ENCODE measurements around the gene SF3A2. TPM values are rescaled to one million over a fixed set of nuclear protein-coding genes. Genes with fewer than 3 reads are reported as not detected.
A peak's percentile ranks its signal among the peaks of the same experiment; 100 is the strongest.

Gene SF3A2
- total RNA-seq, 5 donors from 2014 or later (not counting 1 experiment from before 2014, with no cell fraction given), result 130 to 172 (median 161) TPM

DNA sequence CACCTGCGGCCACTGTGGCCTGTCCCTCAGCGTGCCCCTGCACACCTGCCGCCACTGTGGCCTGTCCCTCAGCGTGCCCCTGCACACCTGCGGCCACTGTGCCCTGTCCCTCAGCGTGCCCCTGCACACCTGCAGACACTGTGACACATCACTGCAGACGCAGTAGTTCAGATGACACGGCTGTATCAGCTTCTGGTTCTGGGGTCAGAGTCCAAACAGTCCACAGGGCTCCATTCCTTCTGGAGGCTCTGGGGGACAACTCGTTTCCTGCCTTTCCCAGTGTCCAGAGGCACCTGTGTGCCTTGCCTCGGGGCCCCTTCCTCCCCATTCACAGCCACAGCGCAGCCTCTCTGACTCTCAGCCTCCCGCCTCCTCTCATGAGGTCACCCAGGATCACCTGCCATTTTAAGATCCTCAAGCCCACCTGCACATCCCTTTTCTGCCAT, 5.5 kb downstream of the SF3A2 start:
- Histone ChIP-seq H3K9me3 (no peaks in the 10 kb centered on the region), H3K36me3 (ENCODE audit: control insufficient read depth in 2 of 2, extremely low read depth in 1 of 2, insufficient read depth in 1 of 2, low read length in 1 of 2) (peaks cover 17 to 55% of the 10 kb centered on the region in 2 donors), H3K4me3 (ENCODE audit: control insufficient read depth in 1 of 2, extremely low read depth in 1 of 2, low read length in 1 of 2) (no peak overlapping the region), H3K27ac (ENCODE audit: low read length) (no peak overlapping the region), H3K4me1 (ENCODE audit: control insufficient read depth in 1 of 2, extremely low read depth in 1 of 2, insufficient read depth in 2 of 2, low read length in 2 of 2) (peaks cover 30 to 72% of the 10 kb centered on the region in 2 experiments), H3K27me3 (replicated peaks in 1 of 2; ENCODE audit: control insufficient read depth in 2 of 2, extremely low read depth in 1 of 2, insufficient read depth in 2 of 2, low read length in 1 of 2) (peaks cover 0 to 8% of the 10 kb centered on the region in 2 experiments)
- POLR2A ChIA-PET, result no interaction called here
- Mint-ChIP-seq H3K27me3 (no peaks in the 10 kb centered on the region), H3K27ac (peak overlapping the region; percentile 16 to 62), H3K9me3 (no peaks in the 10 kb centered on the region), H3K4me3 (peak overlapping the region; percentile 21 to 94 (median 32)), H3K36me3 (peaks cover 22% of the 10 kb centered on the region), H3K4me1 (peaks cover 53 to 57% (median 55%) of the 10 kb centered on the region in 3 donors)
- WGBS (ENCODE audit: insufficient coverage), result 94% methylated on average over 11 of the region's 12 CpGs
- CTCF ChIA-PET, result no interaction called here
- DNase-seq, result no peak
- no peak for ATAC-seq (replicated peaks in 1 of 4)

DNA sequence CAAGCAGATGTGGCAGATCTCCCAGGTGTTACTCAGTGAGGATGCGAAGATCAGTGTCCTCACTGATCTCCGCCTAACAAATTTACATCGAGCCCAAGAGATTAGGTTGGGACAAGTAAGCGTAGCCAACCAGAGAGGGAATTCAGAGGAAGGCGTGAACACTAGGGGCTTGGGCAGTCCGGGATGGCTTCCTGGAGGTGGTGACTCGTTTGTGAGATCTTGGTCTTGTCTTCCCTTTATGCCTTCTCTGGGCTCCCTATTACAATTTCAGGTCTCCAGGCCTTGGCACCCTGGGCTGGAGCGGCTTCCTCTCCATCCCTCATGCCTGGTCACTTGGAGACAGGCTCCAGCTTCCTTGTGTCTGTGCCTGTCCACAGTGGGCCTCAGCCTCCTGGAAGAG, 6.2 kb downstream of the SF3A2 start:
- no peak overlapping the region for H3K27ac Mint-ChIP-seq
- peaks cover 22% of the 10 kb centered on the region for H3K36me3 Mint-ChIP-seq
- Histone ChIP-seq H3K9me3 (no peaks in the 10 kb centered on the region), H3K4me1 (ENCODE audit: control insufficient read depth in 1 of 2, extremely low read depth in 1 of 2, insufficient read depth in 2 of 2, low read length in 2 of 2) (peaks cover 27 to 65% of the 10 kb centered on the region in 2 experiments), H3K27me3 (replicated peaks in 1 of 2; ENCODE audit: control insufficient read depth in 2 of 2, extremely low read depth in 1 of 2, insufficient read depth in 2 of 2, low read length in 1 of 2) (peaks cover 0 to 8% of the 10 kb centered on the region in 2 experiments), H3K4me3 (ENCODE audit: control insufficient read depth in 1 of 2, extremely low read depth in 1 of 2, low read length in 1 of 2) (no peak overlapping the region), H3K27ac (ENCODE audit: low read length) (no peak overlapping the region), H3K36me3 (ENCODE audit: control insufficient read depth in 2 of 2, extremely low read depth in 1 of 2, insufficient read depth in 1 of 2, low read length in 1 of 2) (peaks cover 17 to 60% of the 10 kb centered on the region in 2 donors)
- peaks cover 48 to 52% (median 50%) of the 10 kb centered on the region in 3 donors for H3K4me1 Mint-ChIP-seq
- ChIA-PET POLR2A (no interaction called here), CTCF (interaction anchor here in 1 of 2 donors (0.5 kb wide), 1 partner anchor 87 kb away, joined by 3 read pairs; no protein-coding TSS in a partner anchor)
- ATAC-seq (replicated peaks in 1 of 4), result no peak
- H3K9me3 Mint-ChIP-seq, result no peaks in the 10 kb centered on the region
- 97% methylated on average over 7 of the region's 8 CpGs for WGBS (ENCODE audit: insufficient coverage)
- no peak for DNase-seq
- no peaks in the 10 kb centered on the region for H3K27me3 Mint-ChIP-seq
- peak overlapping the region in 2 of 3 donors; percentile 28 to 94 for H3K4me3 Mint-ChIP-seq

DNA sequence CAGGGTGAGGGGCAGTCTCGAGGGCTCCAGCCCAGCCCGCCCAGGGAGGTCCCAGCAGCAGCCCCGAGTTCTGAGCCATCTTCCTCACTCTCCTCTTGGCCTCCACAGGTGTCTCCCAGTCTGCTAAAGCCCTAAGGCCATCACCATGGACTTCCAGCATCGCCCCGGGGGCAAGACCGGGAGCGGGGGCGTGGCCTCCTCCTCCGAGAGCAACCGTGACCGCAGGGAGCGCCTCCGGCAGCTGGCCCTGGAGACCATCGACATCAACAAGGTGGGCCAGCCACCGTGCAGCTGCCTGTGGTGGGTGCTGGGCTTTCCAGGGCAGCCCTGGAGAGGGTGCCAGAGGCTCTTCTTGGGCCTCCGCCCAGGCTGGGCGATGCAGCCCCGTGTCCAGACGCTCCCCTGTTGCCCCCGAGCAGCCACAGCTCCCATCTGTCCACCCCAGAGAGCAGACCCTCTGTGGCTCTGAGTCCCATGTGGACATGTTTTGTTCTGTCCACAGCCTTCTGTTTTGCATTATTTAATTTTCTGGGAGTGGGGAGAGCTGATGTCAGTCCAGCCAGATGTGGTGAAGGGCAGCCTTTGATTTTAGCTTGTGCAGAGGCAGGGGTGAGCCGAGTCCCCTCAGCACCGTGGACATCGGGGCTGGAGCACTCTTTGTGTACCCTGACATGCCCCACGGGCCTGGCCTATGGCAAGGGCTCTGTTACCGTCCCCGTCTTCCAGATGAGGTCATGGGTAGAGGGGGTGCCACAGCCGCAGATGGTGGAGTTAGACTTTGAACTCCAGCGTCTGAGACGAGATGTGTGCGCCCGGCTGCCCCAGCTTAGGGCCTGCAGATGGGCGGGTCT, 6.9 kb downstream of the SF3A2 start:
- no peak overlapping the region for H3K27ac Mint-ChIP-seq
- no peak overlapping the region for H3K4me3 Mint-ChIP-seq
- peaks cover 22% of the 10 kb centered on the region for H3K36me3 Mint-ChIP-seq
- H3K27me3 Mint-ChIP-seq, result no peaks in the 10 kb centered on the region
- Histone ChIP-seq H3K36me3 (ENCODE audit: control insufficient read depth in 2 of 2, extremely low read depth in 1 of 2, insufficient read depth in 1 of 2, low read length in 1 of 2) (peaks cover 17 to 64% of the 10 kb centered on the region in 2 donors), H3K4me1 (ENCODE audit: control insufficient read depth in 1 of 2, extremely low read depth in 1 of 2, insufficient read depth in 2 of 2, low read length in 2 of 2) (peaks cover 22 to 60% of the 10 kb centered on the region in 2 experiments), H3K27ac (ENCODE audit: low read length) (no peak overlapping the region), H3K4me3 (ENCODE audit: control insufficient read depth in 1 of 2, extremely low read depth in 1 of 2, low read length in 1 of 2) (no peak overlapping the region), H3K27me3 (replicated peaks in 1 of 2; ENCODE audit: control insufficient read depth in 2 of 2, extremely low read depth in 1 of 2, insufficient read depth in 2 of 2, low read length in 1 of 2) (peaks cover 0 to 8% of the 10 kb centered on the region in 2 experiments), H3K9me3 (no peaks in the 10 kb centered on the region)
- no peak for DNase-seq
- peaks cover 41 to 45% (median 44%) of the 10 kb centered on the region in 3 donors for H3K4me1 Mint-ChIP-seq
- ATAC-seq (replicated peaks in 1 of 4), result no peak
- ChIA-PET POLR2A (no interaction called here), CTCF (interaction anchor here (0.5 to 0.6 kb wide), 2 partner anchors 29 to 87 kb away, joined by 3 read pairs; no protein-coding TSS in a partner anchor)
- no peaks in the 10 kb centered on the region for H3K9me3 Mint-ChIP-seq
- 93% methylated on average over 28 of the region's 32 CpGs for WGBS (ENCODE audit: insufficient coverage)

DNA sequence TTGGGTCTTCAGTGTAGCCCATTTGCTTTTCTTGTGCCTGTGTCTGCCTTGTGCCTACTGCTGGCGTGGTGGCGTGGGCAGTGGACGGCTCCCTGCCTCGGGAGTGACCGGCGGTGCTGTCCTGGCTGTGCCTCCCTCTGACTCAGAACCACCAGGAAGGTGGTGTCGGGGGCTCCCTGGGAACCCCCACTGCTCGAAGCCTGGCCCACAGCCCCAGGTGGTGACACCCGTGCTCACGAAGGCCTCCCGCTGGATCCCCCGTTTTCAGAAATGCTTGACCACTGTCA, 7.4 kb downstream of the SF3A2 start:
- Histone ChIP-seq H3K27me3 (replicated peaks in 1 of 2; ENCODE audit: control insufficient read depth in 2 of 2, extremely low read depth in 1 of 2, insufficient read depth in 2 of 2, low read length in 1 of 2) (peaks cover 0 to 11% of the 10 kb centered on the region in 2 experiments), H3K9me3 (no peaks in the 10 kb centered on the region), H3K36me3 (ENCODE audit: control insufficient read depth in 2 of 2, extremely low read depth in 1 of 2, insufficient read depth in 1 of 2, low read length in 1 of 2) (peaks cover 17 to 64% of the 10 kb centered on the region in 2 donors), H3K4me1 (ENCODE audit: control insufficient read depth in 1 of 2, extremely low read depth in 1 of 2, insufficient read depth in 2 of 2, low read length in 2 of 2) (peaks cover 17 to 54% of the 10 kb centered on the region in 2 experiments), H3K4me3 (ENCODE audit: control insufficient read depth in 1 of 2, extremely low read depth in 1 of 2, low read length in 1 of 2) (no peak overlapping the region), H3K27ac (ENCODE audit: low read length) (no peak overlapping the region)
- Mint-ChIP-seq H3K4me3 (no peak overlapping the region), H3K36me3 (peaks cover 22% of the 10 kb centered on the region), H3K9me3 (no peaks in the 10 kb centered on the region), H3K4me1 (peaks cover 36 to 39% (median 38%) of the 10 kb centered on the region in 3 donors), H3K27me3 (no peaks in the 10 kb centered on the region), H3K27ac (no peak overlapping the region)
- POLR2A ChIA-PET, result no interaction called here
- CTCF ChIA-PET, result interaction anchor here in 1 of 2 donors (0.6 kb wide), 1 partner anchor 28 kb away, joined by 3 read pairs; no protein-coding TSS in a partner anchor
- no peak for ATAC-seq (replicated peaks in 1 of 4)
- 92% methylated on average over 12 of the region's 12 CpGs for WGBS (ENCODE audit: insufficient coverage)
- DNase-seq, result no peak

DNA sequence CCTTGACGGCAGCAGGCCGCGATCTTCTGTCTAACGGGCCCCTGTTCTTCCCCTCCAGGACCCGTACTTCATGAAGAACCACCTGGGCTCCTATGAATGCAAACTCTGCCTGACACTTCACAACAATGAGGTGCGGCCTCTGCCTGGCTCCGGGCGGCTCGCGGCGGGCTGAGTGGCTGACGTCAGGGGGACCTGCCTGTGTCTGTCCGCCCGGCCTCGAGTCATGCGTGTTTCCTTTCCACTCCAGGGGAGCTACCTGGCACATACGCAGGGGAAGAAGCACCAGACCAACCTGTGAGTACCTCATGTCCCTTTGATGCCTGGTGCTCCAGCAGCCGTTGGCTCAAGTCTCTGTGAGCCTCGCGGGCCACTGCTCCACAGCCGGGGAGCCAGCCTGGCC, 7.9 kb downstream of the SF3A2 start:
- H3K4me1 Mint-ChIP-seq, result peaks cover 31 to 36% (median 34%) of the 10 kb centered on the region in 3 donors

DNA sequence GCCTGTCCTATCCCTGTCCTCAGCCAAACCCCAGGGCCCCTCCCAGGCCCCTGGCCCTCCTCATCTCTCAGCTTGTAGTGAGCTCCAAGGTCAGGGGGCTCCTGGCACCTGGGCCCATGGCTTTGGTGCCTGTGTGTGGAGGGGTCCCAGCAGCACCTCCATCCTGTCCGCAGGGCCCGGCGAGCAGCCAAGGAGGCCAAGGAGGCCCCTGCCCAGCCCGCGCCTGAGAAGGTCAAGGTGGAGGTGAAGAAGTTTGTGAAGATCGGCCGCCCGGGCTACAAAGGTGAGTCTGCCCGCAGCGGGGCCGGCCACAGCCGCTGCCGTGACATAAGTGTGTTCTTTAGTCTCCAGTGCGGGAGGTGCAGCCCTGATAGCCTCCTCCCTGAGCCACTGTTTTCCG, 8.6 kb downstream of the SF3A2 start:
- peaks cover 9 to 54% of the 10 kb centered on the region in 2 experiments for H3K4me1 ChIP-seq (ENCODE audit: control insufficient read depth in 1 of 2, extremely low read depth in 1 of 2, insufficient read depth in 2 of 2, low read length in 2 of 2)
- H3K9me3 ChIP-seq, result no peaks in the 10 kb centered on the region
- ChIA-PET POLR2A (no interaction called here), CTCF (no interaction called here)
- peaks cover 17 to 64% of the 10 kb centered on the region in 2 donors for H3K36me3 ChIP-seq (ENCODE audit: control insufficient read depth in 2 of 2, extremely low read depth in 1 of 2, insufficient read depth in 1 of 2, low read length in 1 of 2)
- 96% methylated on average over 15 of the region's 15 CpGs for WGBS (ENCODE audit: insufficient coverage)
- Mint-ChIP-seq H3K36me3 (peaks cover 18% of the 10 kb centered on the region), H3K27me3 (peaks cover 0 to 4% of the 10 kb centered on the region in 2 donors), H3K9me3 (no peaks in the 10 kb centered on the region), H3K27ac (no peak overlapping the region), H3K4me1 (peaks cover 25 to 32% (median 26%) of the 10 kb centered on the region in 3 donors), H3K4me3 (no peak overlapping the region)
- no peak for DNase-seq
- no peak overlapping the region for H3K27ac ChIP-seq (ENCODE audit: low read length)
- H3K27me3 ChIP-seq (replicated peaks in 1 of 2; ENCODE audit: control insufficient read depth in 2 of 2, extremely low read depth in 1 of 2, insufficient read depth in 2 of 2, low read length in 1 of 2), result peaks cover 0 to 23% of the 10 kb centered on the region in 2 experiments
- ATAC-seq (replicated peaks in 1 of 4), result no peak
- H3K4me3 ChIP-seq (ENCODE audit: control insufficient read depth in 1 of 2, extremely low read depth in 1 of 2, low read length in 1 of 2), result no peak overlapping the region

More for the DNA sequence above, 7.9 kb downstream of the SF3A2 start:
- ChIA-PET POLR2A (no interaction called here), CTCF (no interaction called here)
- H3K4me3 Mint-ChIP-seq, result no peak overlapping the region
- H3K27ac Mint-ChIP-seq, result no peak overlapping the region
- H3K9me3 Mint-ChIP-seq, result no peaks in the 10 kb centered on the region
- no peaks in the 10 kb centered on the region for H3K27me3 Mint-ChIP-seq
- peaks cover 21% of the 10 kb centered on the region for H3K36me3 Mint-ChIP-seq
- ATAC-seq (replicated peaks in 1 of 4) (no peak), DNase-seq (no peak)
- WGBS (ENCODE audit: insufficient coverage), result 95% methylated on average over 21 of the region's 21 CpGs
- H3K4me1 ChIP-seq (ENCODE audit: control insufficient read depth in 1 of 2, extremely low read depth in 1 of 2, insufficient read depth in 2 of 2, low read length in 2 of 2), result peaks cover 14 to 54% of the 10 kb centered on the region in 2 experiments
- no peaks in the 10 kb centered on the region for H3K9me3 ChIP-seq
- H3K27ac ChIP-seq (ENCODE audit: low read length), result no peak overlapping the region
- no peak overlapping the region for H3K4me3 ChIP-seq (ENCODE audit: control insufficient read depth in 1 of 2, extremely low read depth in 1 of 2, low read length in 1 of 2)
- H3K36me3 ChIP-seq (ENCODE audit: control insufficient read depth in 2 of 2, extremely low read depth in 1 of 2, insufficient read depth in 1 of 2, low read length in 1 of 2), result peaks cover 17 to 64% of the 10 kb centered on the region in 2 donors
- H3K27me3 ChIP-seq (replicated peaks in 1 of 2; ENCODE audit: control insufficient read depth in 2 of 2, extremely low read depth in 1 of 2, insufficient read depth in 2 of 2, low read length in 1 of 2), result peaks cover 0 to 15% of the 10 kb centered on the region in 2 experiments

All from T-cell (primary cell).